GM18909 (cell line): ENCODE data around the gene CD8B2.
"Not testable (repeated sequence)": the region's sequence is repeated elsewhere in the genome, so short reads cannot be mapped to it uniquely, and the experiment has no call there.

Experiments
- ATAC-seq: cut with Tn5 transposase; IDR thresholded peaks from one replicate; pipeline ENCODE4 v1.9.1; 2021; ENCODE audit warnings: mild to moderate bottlenecking; ENCODE audit not compliant: unreplicated experiment, poor library complexity

CD8B2 gene

GRCh38 chr2:106511476-106511901 lies 24.3 kb downstream of the CD8B2 start:
- ATAC-seq: not testable (repeated sequence)

GRCh38 chr2:106511934-106512333 lies 24.8 kb downstream of the CD8B2 start:
- ATAC-seq: not testable (repeated sequence)

DNA sequence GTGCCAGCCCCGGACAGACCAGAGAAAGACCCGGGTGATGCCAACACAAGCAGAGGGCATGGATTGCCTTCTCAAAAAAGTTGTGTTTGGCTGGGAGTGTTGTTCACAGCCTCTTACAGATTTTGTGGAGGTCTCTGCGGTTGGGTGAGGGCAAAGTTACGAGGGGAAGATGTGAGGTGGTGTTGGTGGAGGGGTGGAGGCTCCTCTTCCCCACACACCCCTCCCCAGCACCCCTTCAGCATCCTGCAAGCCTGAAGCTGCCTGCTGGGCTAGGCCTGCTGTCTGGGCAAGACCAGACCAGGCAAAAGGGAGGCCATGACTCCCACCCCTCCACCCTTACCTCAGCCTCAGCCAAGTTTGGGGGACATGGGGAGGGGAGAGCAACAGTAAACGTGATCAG lies 26.2 kb downstream of the CD8B2 start:
- ATAC-seq: not testable (repeated sequence)

DNA sequence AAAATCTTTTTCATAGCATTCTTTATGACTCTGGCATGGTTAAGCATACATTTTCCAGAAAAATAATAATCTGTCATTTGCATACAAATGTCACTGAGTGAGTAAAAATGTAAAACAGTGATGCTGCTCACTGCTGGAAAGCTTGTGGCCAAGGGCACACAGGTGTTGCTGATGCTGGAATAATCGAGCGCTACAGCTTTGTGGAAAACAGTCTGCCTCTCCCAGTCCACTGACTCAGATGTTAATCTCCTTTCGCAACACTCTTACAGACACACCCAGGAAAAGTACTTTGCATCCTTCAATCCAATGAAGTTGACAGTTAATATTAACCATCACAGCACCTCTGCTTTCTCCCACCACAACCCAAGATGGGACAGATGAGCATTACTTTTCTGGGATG lies 27.7 kb downstream of the CD8B2 start:
- ATAC-seq: not testable (repeated sequence)

DNA sequence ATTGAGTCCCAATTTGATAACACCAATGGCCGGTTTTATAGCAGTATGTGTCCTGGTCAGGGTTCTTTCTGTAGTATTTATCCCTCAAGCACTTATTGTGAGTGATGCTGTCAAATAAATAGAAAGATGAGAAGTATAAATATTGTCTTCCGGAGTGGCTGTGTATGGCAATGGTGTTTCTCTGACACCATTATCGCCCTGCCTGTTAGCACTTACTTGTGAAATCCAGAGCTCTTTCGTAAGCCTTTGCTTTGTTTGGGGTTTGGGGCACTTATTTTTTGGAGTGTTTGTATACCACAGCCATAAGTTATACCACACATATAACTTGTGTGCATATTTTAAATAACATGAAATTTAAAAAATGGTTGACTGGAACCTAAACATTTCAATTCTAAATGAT lies 29.3 kb downstream of the CD8B2 start:
- no peak for ATAC-seq

- no peak for ATAC-seq
Measured at GRCh38 chr2:106516864-106517263, 29.7 kb downstream of the CD8B2 start.

- no peak for ATAC-seq
Measured at GRCh38 chr2:106517329-106517728, 30.2 kb downstream of the CD8B2 start.

DNA sequence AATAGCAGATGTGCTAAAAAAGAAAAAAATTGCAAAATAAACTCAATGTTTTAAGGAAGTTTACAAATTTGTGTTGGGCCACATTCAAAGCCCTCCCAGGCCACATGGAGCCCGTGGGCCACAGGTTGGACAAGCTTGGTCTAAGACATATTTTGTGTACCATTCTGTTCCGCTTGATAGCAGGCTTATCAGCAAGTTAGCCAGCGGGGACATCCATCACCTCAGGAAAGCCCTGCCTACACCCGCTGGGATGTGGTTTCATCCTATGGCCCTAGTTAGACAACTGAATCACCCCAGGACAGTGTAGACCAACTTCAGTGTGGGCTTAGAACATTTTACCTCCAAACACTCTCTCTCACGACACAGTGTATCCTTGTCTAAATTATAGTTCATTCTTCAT lies 32.6 kb downstream of the CD8B2 start:
- no peak for ATAC-seq

- ATAC-seq: no peak
Measured at GRCh38 chr2:106521016-106521415, 33.9 kb downstream of the CD8B2 start.

GRCh38 chr2:106523976-106524665 lies 37.0 kb downstream of the CD8B2 start:
- no peak for ATAC-seq

GRCh38 chr2:106530866-106531265 lies 43.7 kb downstream of the CD8B2 start:
- ATAC-seq: no peak

DNA sequence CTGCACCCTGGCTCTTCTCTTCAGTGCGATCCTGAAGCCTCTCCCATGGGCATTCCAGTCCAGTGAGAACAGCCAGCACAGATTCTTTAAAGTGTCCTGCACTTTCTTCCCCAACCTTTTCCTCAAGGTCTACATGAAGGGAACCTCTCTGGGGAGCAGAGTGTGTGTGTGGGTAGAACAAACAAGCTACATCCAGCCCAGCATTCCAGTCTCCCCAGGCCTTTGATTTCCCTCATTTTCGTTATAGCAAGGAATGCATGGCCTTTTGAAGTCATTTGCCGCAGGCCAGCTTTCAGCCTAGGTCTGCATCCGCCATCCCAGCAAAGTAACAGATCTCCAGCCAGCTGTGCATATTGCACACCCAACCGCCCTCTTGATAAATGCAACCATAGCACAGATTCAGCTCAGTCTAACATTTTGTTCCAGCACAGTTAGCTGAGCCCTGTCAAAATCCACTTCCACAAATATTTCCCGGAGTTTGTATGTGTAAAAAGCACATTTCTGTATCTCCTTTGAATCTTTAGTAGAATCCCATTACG lies 44.6 kb downstream of the CD8B2 start:
- no peak for ATAC-seq

GRCh38 chr2:106532236-106532635 lies 45.1 kb downstream of the CD8B2 start:
- ATAC-seq: no peak

GRCh38 chr2:106534471-106534870 lies 47.3 kb downstream of the CD8B2 start:
- ATAC-seq: no peak

- no peak for ATAC-seq
Measured at GRCh38 chr2:106536490-106536889, 49.3 kb downstream of the CD8B2 start.

- no peak for ATAC-seq
Measured at GRCh38 chr2:106537047-106537446, 49.9 kb downstream of the CD8B2 start.

- ATAC-seq: no peak
Measured at GRCh38 chr2:106537791-106538191, 50.6 kb downstream of the CD8B2 start.

GRCh38 chr2:106540886-106541285 lies 53.7 kb downstream of the CD8B2 start:
- no peak for ATAC-seq

DNA sequence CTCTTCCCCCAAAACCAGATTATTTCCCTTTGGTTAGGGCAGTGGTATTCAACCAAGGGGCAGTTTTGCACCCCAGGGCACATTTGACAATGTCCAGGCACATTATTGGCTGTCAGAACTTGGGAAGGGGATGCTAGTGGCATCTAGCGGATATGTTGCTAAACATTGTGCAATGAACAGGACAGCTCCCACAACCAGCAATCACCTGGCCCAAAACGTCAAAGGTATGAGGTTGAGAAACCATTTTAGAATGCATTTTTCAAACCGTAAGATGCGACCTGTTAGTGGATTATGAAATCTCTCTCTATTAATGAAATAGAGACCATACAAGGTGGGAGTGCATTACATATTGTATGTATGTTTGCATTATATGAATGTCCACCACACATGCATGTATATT lies 54.2 kb downstream of the CD8B2 start:
- ATAC-seq: no peak

DNA sequence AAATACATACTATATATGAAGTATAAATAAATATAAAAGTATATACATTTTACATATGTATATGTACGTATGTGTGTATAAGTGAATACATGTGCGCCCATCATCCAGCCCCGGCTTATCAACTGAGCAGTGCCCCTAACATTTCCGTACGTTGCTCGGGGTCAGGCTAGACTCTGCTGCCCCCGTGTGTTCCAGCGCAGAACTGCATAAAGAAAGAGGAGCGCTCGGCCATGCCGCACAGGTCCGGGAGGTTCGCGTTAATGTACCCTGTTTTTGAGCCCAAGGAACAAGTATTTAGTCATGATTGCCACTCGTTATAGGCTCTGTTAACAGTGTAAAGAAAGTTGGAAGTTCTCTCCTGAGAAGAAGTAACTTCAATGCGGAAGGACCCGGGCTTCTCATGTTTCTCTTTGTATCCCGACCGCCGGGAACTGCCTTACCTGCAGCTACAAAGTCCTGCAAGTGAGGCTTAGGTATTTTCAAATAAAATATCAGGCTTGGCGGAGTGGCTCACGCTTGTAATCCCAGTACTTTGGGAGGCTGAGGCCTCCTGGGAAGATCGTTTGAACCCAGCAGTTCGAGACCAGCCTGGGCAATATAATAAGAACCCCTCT lies 55.7 kb downstream of the CD8B2 start:
- ATAC-seq: peak; percentile 96

DNA sequence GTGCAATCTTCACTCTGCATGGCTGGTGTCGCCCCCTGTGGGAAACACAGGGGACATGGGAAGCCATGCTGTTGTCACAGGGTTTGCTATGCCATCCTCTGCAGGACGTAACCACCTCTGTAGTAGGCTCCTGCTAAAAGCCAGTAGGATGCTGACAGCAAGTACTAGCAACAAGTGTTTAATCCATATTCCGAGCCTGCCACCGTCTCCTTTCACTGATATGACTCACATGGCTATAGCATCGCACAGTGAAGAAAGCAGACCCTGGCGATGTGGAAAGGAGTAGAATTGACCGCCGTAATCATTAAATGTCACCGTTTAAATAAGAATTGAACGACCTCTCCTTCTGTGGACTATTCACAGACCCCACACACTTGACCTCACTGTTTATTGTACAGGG lies 57.8 kb downstream of the CD8B2 start:
- no peak for ATAC-seq
